ENCODE results near the gene TSFM. TPM values are rescaled to one million over a fixed set of nuclear protein-coding genes. Genes with fewer than 3 reads are reported as not detected.
"Not testable (repeated sequence)": the region's sequence is repeated elsewhere in the genome, so short reads cannot be mapped to it uniquely, and the experiment has no call there.

Gene TSFM
- total RNA-seq, 3 donors from 2014 or later, result 65.0 to 78.5 (median 74.5) TPM

- Mint-ChIP-seq H3K4me3 (no peak overlapping the region), H3K4me1 (ENCODE audit: low read depth) (no peaks in the 10 kb centered on the region), H3K9me3 (no peaks in the 10 kb centered on the region), H3K36me3 (ENCODE audit: insufficient read depth) (peaks cover 6% of the 10 kb centered on the region), H3K27me3 (ENCODE audit: low read depth) (no peaks in the 10 kb centered on the region)
- DNase-seq (no peak), ATAC-seq (no peak)
Measured at GRCh38 chr12:57816855-57817151, 34.2 kb downstream of the TSFM start.

- H3K4me1 Mint-ChIP-seq (ENCODE audit: low read depth), result no peaks in the 10 kb centered on the region
- no peak overlapping the region for H3K4me3 Mint-ChIP-seq
- no peaks in the 10 kb centered on the region for H3K9me3 Mint-ChIP-seq
- no peaks in the 10 kb centered on the region for H3K27me3 Mint-ChIP-seq (ENCODE audit: low read depth)
- ATAC-seq (no peak), DNase-seq (no peak)
- H3K36me3 Mint-ChIP-seq (ENCODE audit: insufficient read depth), result peaks cover 7% of the 10 kb centered on the region
Measured at GRCh38 chr12:57817261-57817989, 34.8 kb downstream of the TSFM start.

- DNase-seq, result not testable (repeated sequence)
Measured at GRCh38 chr12:57817990-57818331, 35.4 kb downstream of the TSFM start.

GRCh38 chr12:57820119-57820518 lies 37.5 kb downstream of the TSFM start:
- not testable (repeated sequence) for ATAC-seq; DNase-seq; H3K4me1 Mint-ChIP-seq (ENCODE audit: low read depth); H3K9me3 Mint-ChIP-seq; H3K4me3 Mint-ChIP-seq; H3K27me3 Mint-ChIP-seq (ENCODE audit: low read depth)
- H3K36me3 Mint-ChIP-seq (ENCODE audit: insufficient read depth), result peaks cover 18% of the 10 kb centered on the region

More at GRCh38 chr12:57817990-57818331, 35.4 kb downstream of the TSFM start:
- not testable (repeated sequence) for H3K4me1 Mint-ChIP-seq (ENCODE audit: low read depth); ATAC-seq; H3K9me3 Mint-ChIP-seq; H3K4me3 Mint-ChIP-seq; H3K27me3 Mint-ChIP-seq (ENCODE audit: low read depth); H3K36me3 Mint-ChIP-seq (ENCODE audit: insufficient read depth)

- not testable (repeated sequence) for ATAC-seq; H3K9me3 Mint-ChIP-seq; DNase-seq; H3K27me3 Mint-ChIP-seq (ENCODE audit: low read depth); H3K4me3 Mint-ChIP-seq; H3K4me1 Mint-ChIP-seq (ENCODE audit: low read depth)
- peaks cover 26% of the 10 kb centered on the region for H3K36me3 Mint-ChIP-seq (ENCODE audit: insufficient read depth)
Measured at GRCh38 chr12:57821015-57821414, 38.4 kb downstream of the TSFM start.

GRCh38 chr12:57821474-57822214 lies 39.1 kb downstream of the TSFM start:
- Mint-ChIP-seq H3K9me3 (no peaks in the 10 kb centered on the region), H3K36me3 (ENCODE audit: insufficient read depth) (peaks cover 29% of the 10 kb centered on the region), H3K4me1 (ENCODE audit: low read depth) (no peaks in the 10 kb centered on the region), H3K27me3 (ENCODE audit: low read depth) (no peaks in the 10 kb centered on the region), H3K4me3 (no peak overlapping the region)
- DNase-seq, result no peak
- ATAC-seq, result no peak

GRCh38 chr12:57822392-57823130 lies 40.0 kb downstream of the TSFM start:
- no peaks in the 10 kb centered on the region for H3K4me1 Mint-ChIP-seq (ENCODE audit: low read depth)
- DNase-seq, result no peak
- no peaks in the 10 kb centered on the region for H3K27me3 Mint-ChIP-seq (ENCODE audit: low read depth)
- no peaks in the 10 kb centered on the region for H3K9me3 Mint-ChIP-seq
- no peak overlapping the region for H3K4me3 Mint-ChIP-seq
- peaks cover 30% of the 10 kb centered on the region for H3K36me3 Mint-ChIP-seq (ENCODE audit: insufficient read depth)
- ATAC-seq, result no peak

GRCh38 chr12:57823131-57823907 lies 40.7 kb downstream of the TSFM start:
- DNase-seq (no peak), ATAC-seq (no peak)
- H3K9me3 Mint-ChIP-seq, result no peaks in the 10 kb centered on the region
- no peak overlapping the region for H3K4me3 Mint-ChIP-seq
- H3K27me3 Mint-ChIP-seq (ENCODE audit: low read depth), result no peaks in the 10 kb centered on the region
- H3K36me3 Mint-ChIP-seq (ENCODE audit: insufficient read depth), result peaks cover 30% of the 10 kb centered on the region
- H3K4me1 Mint-ChIP-seq (ENCODE audit: low read depth), result no peaks in the 10 kb centered on the region

- H3K36me3 Mint-ChIP-seq (ENCODE audit: insufficient read depth), result peaks cover 30% of the 10 kb centered on the region
- no peaks in the 10 kb centered on the region for H3K9me3 Mint-ChIP-seq
- H3K4me1 Mint-ChIP-seq (ENCODE audit: low read depth), result peaks cover 3% of the 10 kb centered on the region
- ATAC-seq (no peak), DNase-seq (no peak)
- H3K27me3 Mint-ChIP-seq (ENCODE audit: low read depth), result no peaks in the 10 kb centered on the region
- no peak overlapping the region for H3K4me3 Mint-ChIP-seq
Measured at GRCh38 chr12:57823908-57824640, 41.5 kb downstream of the TSFM start.

GRCh38 chr12:57825451-57825850 lies 42.9 kb downstream of the TSFM start:
- no peaks in the 10 kb centered on the region for H3K27me3 Mint-ChIP-seq (ENCODE audit: low read depth)
- no peak overlapping the region for H3K4me3 Mint-ChIP-seq
- no peaks in the 10 kb centered on the region for H3K9me3 Mint-ChIP-seq
- no peak for ATAC-seq
- peaks cover 29% of the 10 kb centered on the region for H3K36me3 Mint-ChIP-seq (ENCODE audit: insufficient read depth)
- H3K4me1 Mint-ChIP-seq (ENCODE audit: low read depth), result peaks cover 14% of the 10 kb centered on the region
- no peak for DNase-seq

GRCh38 chr12:57826400-57826799 lies 43.8 kb downstream of the TSFM start:
- Mint-ChIP-seq H3K36me3 (ENCODE audit: insufficient read depth) (peaks cover 29% of the 10 kb centered on the region), H3K4me1 (ENCODE audit: low read depth) (peaks cover 16% of the 10 kb centered on the region), H3K4me3 (no peak overlapping the region), H3K27me3 (ENCODE audit: low read depth) (no peaks in the 10 kb centered on the region), H3K9me3 (no peaks in the 10 kb centered on the region)
- no peak for ATAC-seq
- DNase-seq, result no peak

GRCh38 chr12:57826966-57827365 lies 44.4 kb downstream of the TSFM start:
- H3K4me3 Mint-ChIP-seq, result no peak overlapping the region
- no peaks in the 10 kb centered on the region for H3K27me3 Mint-ChIP-seq (ENCODE audit: low read depth)
- peaks cover 22% of the 10 kb centered on the region for H3K4me1 Mint-ChIP-seq (ENCODE audit: low read depth)
- H3K9me3 Mint-ChIP-seq, result no peaks in the 10 kb centered on the region
- DNase-seq (no peak), ATAC-seq (no peak)
- H3K36me3 Mint-ChIP-seq (ENCODE audit: insufficient read depth), result peaks cover 29% of the 10 kb centered on the region

- ATAC-seq (no peak), DNase-seq (no peak)
- Mint-ChIP-seq H3K36me3 (ENCODE audit: insufficient read depth) (peaks cover 18% of the 10 kb centered on the region), H3K4me1 (ENCODE audit: low read depth) (peaks cover 42% of the 10 kb centered on the region), H3K4me3 (no peak overlapping the region), H3K9me3 (no peaks in the 10 kb centered on the region), H3K27me3 (ENCODE audit: low read depth) (no peaks in the 10 kb centered on the region)
Measured at GRCh38 chr12:57829025-57829777, 46.6 kb downstream of the TSFM start.
